AG09309 (cell line): ENCODE data around the gene ARHGAP26.

Experiments
- DNase-seq: peaks from one replicate; pipeline ENCODE4 v3.0.0-alpha.2; 2010; ENCODE audit warnings: low read depth
- H3K4me3 ChIP-seq: 2 replicates; pipeline ENCODE4 v1.5.1; 2011; ENCODE audit warnings: mild to moderate bottlenecking, low read depth, low read length, moderate library complexity; ENCODE audit not compliant: control insufficient read depth
- TF ChIP-seq, protein P1 (sequence below): IDR thresholded peaks from 2 replicates; pipeline ENCODE4 v1.5.1; 2011; ENCODE audit warnings: mild to moderate bottlenecking, low read depth, low read length, inconsistent platforms; ENCODE audit not compliant: insufficient read depth, control insufficient read depth; ENCODE audit errors: missing control alignments

Gene ARHGAP26

DNA sequence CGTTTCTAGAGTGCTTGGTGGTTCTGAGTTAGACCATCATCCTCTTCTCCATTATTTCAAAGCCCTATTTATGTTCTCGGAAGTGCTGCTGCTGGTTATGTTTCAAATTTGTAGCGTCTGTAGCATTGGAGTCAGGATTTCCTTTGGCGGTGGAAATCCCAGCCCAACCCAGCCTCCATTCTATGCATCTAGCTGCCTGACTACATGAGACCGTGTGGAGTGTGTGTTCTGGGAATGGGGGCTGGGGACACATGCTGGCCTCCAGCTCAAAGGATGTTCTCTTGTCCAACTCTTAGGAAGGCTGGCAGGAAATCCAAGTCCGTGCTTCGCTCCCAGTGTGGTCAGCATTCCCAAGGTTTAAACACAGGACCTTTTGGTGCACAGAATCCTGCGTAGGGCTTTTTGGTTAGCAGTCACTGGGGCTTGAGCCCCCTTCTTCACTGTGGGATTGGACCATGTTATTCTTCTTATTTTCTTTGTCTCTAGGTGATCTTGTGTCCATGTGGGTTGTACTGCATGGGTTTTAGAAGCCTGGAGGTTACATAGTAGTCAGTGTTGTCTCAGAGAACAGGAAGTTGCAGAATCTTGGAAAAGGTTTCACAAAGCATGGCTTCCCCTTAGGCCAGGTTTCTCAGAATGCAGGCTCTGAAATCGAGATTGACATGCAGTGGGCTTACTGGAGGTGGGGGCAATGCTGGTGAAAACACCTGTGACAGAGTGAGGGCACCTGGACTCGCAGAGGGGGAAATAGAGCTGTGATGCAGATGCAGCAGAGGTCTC, 132.2 kb downstream of the ARHGAP26 start:
- H3K4me3 ChIP-seq = no peak overlapping the region
- TF ChIP-seq, protein P1, sequence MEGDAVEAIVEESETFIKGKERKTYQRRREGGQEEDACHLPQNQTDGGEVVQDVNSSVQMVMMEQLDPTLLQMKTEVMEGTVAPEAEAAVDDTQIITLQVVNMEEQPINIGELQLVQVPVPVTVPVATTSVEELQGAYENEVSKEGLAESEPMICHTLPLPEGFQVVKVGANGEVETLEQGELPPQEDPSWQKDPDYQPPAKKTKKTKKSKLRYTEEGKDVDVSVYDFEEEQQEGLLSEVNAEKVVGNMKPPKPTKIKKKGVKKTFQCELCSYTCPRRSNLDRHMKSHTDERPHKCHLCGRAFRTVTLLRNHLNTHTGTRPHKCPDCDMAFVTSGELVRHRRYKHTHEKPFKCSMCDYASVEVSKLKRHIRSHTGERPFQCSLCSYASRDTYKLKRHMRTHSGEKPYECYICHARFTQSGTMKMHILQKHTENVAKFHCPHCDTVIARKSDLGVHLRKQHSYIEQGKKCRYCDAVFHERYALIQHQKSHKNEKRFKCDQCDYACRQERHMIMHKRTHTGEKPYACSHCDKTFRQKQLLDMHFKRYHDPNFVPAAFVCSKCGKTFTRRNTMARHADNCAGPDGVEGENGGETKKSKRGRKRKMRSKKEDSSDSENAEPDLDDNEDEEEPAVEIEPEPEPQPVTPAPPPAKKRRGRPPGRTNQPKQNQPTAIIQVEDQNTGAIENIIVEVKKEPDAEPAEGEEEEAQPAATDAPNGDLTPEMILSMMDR = no peak
- DNase-seq = no peak

DNA sequence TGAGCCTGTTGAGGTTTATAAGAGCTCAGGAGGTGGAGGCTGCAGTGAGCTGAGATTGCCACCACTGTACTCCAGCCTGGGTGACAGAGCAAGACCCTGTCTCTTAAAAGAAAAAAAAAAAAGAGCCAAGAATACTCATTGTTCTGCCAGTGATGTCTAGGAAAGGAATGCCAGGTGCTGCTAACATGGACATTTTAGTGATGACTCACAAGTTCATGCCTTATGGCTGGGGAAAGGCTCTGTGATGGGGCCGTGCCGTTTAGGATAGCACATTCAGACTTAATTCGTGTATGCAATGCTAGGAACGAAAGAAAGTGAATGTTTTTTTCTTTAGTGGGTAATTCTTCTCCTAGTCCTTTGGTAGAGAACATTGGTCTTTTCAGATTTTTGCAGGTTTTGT, 134.2 kb downstream of the ARHGAP26 start:
- no peak overlapping the region for H3K4me3 ChIP-seq
- TF ChIP-seq, protein P1 = no peak
- no peak for DNase-seq

DNA sequence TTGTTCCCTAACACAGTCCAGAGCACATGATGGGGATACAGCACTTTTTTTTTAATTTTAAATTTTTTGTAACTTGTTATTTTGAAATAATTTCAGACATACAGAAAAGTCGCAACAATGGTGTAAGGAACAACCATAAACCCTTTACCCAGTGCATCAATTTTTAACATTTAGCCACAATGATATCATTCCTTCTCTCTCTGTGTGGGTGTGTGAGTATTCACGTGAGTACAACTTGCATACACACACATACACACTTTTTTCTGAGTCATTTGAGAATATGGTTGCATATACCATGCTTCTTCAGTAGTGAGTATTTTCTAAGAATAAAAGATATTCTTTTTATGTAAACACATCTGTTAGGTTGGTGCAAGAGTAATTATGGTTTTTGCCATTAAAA, 135.2 kb downstream of the ARHGAP26 start:
- TF ChIP-seq, protein P1 = no peak
- H3K4me3 ChIP-seq = no peak overlapping the region
- DNase-seq = no peak

DNA sequence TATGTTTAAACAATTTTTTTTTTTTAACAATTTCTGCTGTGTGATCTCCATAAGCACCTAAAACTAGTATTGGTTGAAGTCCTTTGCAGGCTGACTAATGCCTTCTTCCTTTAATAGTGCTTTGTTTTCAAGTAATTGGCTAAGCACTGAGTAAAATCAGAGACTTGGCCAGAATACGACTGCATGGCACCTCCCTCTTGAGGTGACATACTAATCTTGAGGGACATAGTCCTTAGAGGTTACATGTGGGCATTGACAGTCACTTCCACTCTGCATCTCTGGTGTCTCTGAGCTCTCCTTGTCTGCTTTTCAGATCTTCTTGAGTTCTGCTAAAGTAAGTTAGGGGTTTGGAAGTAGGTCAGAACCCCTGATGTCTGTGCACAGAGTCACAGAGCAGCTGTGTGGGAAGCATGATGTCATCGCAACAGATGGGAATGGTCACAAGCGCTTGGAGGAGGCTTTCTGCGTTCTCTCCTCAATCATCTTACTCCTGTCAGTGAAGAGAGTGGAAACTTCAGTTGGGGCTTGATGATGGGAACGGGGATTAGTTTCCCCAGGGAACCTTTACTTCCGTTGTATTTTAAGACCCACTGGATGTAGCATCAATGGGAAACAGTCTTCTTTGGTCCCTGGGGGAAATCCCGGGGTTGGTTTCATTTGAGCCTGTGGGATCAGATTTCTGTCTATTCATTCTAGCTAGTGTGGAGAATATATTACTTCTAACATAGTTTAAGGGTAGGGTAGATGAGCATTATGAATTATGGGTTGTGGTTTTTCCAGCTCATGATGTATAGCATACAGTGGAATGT, 136.9 kb downstream of the ARHGAP26 start:
- no peak for DNase-seq
- TF ChIP-seq, protein P1 = no peak

DNA sequence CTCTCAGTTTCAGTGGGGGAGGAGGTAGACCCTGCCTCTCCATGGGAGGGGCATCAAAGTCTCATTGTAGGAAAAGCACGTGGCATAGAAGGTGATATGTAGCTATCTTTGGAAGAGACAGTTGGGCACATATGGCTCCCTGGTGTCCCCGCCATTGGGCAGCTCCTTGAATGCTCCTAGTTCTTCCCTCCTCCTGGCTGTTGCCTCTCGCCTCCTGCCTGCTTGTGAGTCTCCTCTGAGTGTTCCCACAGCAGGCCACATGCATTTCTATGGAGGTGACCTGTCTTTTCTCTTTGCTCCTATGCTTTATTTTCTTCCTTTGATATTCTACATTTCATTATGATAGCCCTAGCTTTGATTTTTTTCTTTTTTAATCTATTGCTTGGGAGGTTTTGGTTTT, 138.5 kb downstream of the ARHGAP26 start:
- H3K4me3 ChIP-seq = no peak overlapping the region
- TF ChIP-seq, protein P1 = no peak
- no peak for DNase-seq

More for the DNA sequence above, 136.9 kb downstream of the ARHGAP26 start:
- H3K4me3 ChIP-seq = no peak overlapping the region

DNA sequence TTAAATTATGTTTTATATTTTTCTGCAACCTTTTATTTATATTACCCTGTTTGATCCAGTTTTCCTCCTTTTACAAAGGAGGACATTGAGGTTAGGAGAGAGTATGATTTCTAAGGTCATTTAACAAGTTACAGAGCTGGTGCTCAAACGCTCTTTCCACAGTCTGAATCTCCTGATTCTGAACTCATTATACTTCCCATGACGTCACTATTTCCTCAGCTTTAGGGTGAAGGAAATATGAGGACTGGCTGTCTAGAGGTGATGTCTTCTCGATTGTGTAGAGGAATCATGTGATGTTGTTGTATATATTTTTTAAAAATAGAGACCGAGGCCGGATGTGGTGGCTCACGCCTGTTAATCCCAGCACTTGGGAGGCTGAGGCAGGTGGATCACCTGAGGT, 140.0 kb downstream of the ARHGAP26 start:
- H3K4me3 ChIP-seq = no peak overlapping the region
- TF ChIP-seq, protein P1 = no peak
- no peak for DNase-seq
